D721Med (cell line): ENCODE results near the gene DLX3.

Experiments
- DNase-seq: peaks from one replicate; pipeline ENCODE4 v3.0.0; 2011; ENCODE audit warnings: low spot score; ENCODE audit not compliant: insufficient read length
- FAIRE-seq: peaks from 2 replicates; lab custom pipeline; 2011; peaks lifted over from hg19 to GRCh38; lab: Jason Lieb, UNC
- CTCF ChIP-seq: IDR thresholded peaks from 2 replicates; pipeline ENCODE4 v1.5.1; 2012; ENCODE audit warnings: mild to moderate bottlenecking, control low read depth; ENCODE audit not compliant: insufficient read depth; ENCODE audit errors: missing control alignments

The DLX3 gene

GRCh38 chr17:49992191-49992932, 2.7 kb downstream of the DLX3 start:
- TF ChIP-seq CTCF: no peak
- FAIRE-seq (no peak), DNase-seq (no peak)

GRCh38 chr17:49991409-49991808, 3.6 kb downstream of the DLX3 start:
- no peak for FAIRE-seq
- TF ChIP-seq CTCF: no peak
- no peak for DNase-seq

- FAIRE-seq: no peak
- no peak for DNase-seq
- no peak for TF ChIP-seq CTCF
Observed at GRCh38 chr17:49990921-49991320, 4.1 kb downstream of the DLX3 start.

GRCh38 chr17:49990331-49990730, 4.7 kb downstream of the DLX3 start:
- no peak for TF ChIP-seq CTCF
- FAIRE-seq: no peak
- DNase-seq: no peak

GRCh38 chr17:49989518-49989880, 5.5 kb downstream of the DLX3 start:
- FAIRE-seq (no peak), DNase-seq (no peak)
- TF ChIP-seq CTCF: no peak

- TF ChIP-seq CTCF: no peak
- DNase-seq (no peak), FAIRE-seq (no peak)
Observed at GRCh38 chr17:49987681-49988441, 7.2 kb downstream of the DLX3 start.

GRCh38 chr17:49987290-49987585, 7.8 kb downstream of the DLX3 start:
- DNase-seq: no peak
- TF ChIP-seq CTCF: no peak
- FAIRE-seq: no peak
